DMS 273 (cell line): ENCODE data around the gene SAT1.

Experiments used
- DNase-seq: peaks from one replicate; lab custom pipeline; 2025; ENCODE audit not compliant: unreplicated experiment; lab: John Stamatoyannopoulos, UW

SAT1 gene

DNA sequence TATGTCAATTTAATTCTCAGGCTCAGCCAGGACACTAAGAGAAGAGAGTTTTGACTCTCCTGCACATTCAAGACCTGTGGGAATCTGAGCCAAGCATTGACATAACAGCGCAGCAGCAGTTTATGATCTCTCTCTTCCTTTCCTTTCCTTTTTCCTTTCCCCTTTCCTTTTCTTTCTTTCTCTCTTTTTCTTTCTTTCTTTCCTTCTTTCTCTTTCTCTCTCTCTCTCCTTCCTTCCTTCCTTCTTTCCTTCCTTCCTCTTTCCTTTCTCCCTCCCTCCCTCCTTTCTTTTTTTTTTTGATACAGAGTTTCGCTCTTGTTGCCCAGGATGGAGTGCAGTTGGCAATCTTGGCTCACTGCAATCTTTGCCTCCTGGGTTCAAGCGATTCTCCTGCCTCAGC lies 21.6 kb downstream of the SAT1 start:
- no peak for DNase-seq

DNA sequence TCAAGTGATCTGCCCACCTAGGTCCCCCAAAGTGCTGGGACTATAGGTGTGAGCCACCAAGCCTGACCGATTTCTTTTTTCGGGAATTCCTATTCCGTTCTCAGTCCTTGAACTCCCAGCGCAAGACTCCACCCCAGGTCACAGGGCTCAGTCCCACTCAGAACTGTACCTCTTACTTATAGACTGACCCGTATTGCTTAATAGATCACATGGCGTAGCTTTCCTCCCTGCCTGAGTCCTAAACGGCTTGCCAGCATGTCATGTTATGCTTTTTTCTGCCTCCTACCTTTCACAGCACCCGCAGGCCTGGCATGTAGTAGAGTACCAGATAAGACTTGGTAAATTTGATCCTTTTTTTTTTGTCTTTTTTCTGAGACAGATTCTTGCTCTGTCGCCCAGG lies 22.4 kb downstream of the SAT1 start:
- DNase-seq, result no peak

DNA sequence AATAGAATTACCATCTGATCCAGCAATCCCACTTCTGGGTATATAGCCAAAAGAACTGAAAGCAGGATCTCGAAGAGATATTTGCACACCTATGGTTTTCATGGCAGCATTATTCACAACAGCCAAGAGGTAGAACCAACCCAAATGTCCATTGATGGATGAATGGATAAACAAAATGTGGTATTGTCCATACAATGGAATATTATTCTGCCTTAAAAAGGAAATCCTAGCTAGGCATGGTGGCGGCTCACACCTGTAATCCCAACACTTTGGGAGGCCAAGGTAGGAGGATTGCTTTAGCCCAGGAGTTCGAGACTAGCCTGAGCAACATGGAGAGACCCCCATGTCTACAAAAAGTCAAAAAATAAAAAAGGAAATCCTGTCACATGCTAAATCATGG lies 27.3 kb downstream of the SAT1 start:
- DNase-seq, result no peak

DNA sequence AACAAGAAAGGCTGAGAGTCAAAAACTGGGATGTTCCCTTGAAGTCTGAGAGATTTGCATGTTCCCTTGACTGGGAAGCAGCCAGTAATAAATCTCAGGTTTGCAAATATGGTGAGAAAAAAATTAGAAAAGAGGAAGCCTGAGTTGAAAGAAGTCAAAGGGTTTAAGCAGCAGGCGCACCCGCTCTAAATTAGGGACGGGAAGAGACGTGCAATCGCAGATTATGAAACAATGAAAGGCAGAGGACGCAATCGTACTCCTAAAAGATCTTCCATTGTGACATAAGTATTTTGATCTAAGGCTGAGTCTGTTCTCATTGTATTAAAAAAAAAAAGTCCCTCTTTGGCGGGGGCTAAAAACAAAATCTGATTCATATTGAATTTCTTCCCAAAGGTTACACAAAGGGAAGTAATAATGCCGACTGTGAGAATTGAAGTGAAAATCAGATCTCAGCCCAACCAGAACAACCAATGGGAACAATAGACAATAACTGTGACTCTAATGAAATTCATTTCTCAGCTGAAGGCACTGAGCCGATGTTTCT lies 28.2 kb downstream of the SAT1 start:
- DNase-seq, result no peak

DNA sequence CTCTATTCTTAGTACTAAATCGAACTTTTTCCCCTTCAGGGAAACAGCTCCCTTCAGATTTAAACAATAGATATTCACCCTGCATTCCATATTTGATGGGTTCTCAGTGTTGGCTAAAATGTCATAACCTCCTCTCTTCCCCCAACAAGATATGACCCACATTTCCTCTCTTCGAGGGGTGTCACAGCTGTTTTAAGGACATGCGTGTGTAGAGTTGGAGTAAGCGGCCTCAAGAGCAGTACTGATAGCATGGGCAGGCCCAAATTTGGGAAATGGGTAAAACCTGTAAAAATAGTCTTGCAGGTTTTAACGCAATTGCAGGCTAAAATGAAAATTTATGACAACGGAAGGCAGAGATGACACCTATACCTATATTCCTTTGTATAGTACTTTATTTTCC lies 28.7 kb downstream of the SAT1 start:
- DNase-seq, result no peak

DNA sequence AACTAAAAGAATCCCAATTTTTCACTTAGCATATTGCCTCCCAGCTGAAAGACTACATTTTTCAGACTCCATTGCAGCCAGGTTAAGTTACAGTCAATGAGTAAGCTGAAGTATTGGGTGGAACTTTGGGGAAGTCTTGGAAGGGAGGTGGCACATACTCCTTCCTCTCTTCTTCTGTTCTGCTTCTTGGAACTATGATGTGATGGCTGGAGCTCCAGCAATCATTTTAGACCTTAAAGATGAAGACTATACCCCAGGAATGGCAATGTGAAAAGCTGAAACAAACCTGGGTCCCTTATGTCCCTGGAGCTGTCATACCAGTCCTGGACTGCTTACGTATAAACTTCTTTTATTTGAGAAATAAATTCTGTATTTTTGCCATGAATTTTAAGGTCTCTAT lies 30.8 kb downstream of the SAT1 start:
- no peak for DNase-seq

DNA sequence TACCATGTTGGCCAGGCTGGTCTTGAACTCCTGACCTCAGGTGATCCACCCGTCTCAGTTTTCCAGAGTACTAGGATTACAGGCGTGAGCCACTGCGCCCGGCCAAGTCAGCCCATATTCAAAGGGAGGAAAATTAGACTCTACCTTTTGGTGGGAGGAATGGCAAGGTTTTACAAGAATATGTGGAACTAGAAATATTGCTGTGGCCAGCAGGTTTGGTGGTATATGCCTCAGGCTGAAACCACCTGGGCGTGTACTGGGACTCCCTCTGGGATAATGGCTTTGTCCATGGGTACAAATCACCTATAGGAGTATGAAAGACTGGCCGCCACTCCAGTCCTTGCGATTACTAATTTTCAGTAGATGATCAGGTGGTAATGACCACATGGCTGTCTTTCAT lies 32.4 kb downstream of the SAT1 start:
- no peak for DNase-seq

DNA sequence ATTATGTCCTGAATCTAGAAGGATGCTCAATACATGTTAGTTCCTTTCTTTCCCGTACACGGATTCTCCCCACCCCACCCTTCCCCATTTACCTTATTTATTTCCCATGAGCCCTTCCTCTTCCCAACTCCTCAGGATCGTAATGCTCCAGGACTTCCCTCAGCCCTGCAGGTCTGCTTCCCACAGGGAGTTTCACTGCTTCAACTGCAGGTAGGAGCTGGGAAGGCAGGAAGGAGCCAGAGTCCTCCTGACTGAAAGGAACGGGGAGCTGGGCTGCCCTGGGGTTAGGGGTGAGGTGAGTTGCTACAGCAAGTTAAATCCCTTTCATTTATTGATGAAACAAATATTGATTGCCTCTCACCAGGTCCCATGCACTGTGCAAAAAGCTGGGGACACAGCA lies 33.2 kb downstream of the SAT1 start:
- no peak for DNase-seq

DNA sequence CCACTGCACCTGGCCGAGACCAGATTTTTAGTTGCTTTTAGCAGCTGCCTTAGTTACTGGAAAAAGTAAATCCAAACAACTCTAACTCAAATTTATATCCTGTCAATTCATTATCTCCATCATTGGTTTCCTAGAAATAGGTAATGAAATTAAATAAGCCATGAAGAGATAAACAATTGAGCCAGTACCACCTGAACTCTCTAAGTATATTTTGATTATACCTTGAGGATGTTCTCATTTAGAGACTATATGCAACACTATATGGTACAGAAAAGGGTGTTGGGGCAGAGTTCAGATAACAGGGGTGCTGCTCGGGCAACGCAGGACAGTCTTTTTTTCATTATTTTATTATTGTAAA lies 35.0 kb downstream of the SAT1 start:
- DNase-seq, result no peak

DNA sequence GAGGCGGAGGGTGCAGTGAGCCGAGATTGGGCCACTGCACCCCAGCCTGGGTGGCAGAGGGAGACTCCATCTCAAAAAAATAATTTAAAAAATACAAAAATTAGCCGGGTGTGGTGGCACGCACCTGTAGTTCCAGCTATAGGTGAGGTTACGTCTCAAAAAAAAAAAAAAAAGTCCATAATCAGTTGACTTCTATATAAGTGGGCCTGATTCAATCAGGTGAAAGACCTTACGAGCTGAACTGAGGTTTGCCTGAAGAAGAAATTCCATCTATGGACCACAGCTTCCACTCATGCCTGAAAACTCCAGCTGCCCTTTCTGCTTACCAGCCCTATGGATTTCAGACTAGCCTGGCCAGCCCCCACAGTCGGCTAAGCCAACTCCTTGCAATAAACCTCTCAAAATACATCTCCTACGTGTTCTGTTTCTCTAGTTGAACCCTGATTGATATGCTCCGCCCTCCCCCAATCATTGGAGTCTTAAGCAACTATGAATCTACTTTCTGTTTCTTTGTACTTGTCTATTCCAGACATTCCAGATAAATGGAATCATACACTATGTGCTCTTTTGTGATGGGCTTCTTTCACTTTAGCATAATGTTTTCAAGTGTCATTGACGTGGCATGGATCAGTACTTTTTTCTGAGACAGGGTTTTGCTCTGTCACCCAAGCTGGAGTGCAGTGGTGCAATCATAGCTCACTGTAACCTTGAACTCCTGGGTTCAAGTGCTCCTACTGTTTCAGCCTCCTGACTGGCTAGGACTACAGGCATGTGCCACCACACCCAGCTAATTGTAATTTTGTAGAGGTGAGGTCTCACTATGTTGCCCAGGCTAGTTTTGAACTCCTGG lies 36.6 kb downstream of the SAT1 start:
- DNase-seq, result no peak

DNA sequence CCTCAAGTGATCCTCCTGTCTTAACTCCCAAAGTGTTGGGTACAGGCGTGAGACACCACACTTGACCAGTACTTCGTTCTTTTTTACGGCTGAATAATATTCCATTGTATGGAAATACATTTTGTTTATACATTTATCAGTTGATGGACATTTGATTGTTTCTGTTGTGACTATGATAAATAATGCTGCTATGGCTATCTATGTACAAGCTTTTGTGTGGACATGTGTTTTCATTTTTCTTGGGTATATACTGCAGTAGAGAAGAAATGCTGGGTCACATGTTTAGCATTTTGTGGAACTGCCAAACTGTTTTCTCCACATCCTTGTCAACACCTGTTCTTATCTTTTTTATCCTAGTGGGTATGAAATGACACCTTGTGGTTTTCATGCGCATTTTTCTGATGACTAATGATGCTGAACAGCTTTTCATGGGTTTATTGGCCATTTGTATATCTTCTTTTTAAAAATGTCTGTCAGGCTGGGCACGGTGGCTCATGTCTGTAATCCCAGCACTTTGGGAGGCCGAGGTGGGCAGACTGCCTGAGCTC lies 37.3 kb downstream of the SAT1 start:
- no peak for DNase-seq

DNA sequence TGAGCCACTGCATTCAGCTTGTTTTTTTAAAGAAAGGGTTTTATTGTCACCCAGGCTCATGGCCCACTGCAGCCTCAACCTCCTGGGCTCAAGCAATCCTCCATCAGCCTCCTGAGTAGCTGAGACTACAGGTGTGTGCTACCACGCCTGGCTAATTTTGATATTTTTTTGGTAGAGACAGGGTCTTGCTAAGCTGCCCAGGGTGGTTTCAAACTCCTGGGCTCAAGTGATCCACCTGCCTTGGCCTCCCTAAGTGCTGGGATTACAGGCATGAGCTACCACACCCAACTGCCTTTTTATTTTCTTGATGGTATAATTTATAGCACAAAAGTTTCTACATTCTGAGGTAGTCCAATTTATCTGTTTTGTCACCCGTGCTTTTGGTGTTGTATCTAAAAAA lies 38.9 kb downstream of the SAT1 start:
- DNase-seq, result no peak

DNA sequence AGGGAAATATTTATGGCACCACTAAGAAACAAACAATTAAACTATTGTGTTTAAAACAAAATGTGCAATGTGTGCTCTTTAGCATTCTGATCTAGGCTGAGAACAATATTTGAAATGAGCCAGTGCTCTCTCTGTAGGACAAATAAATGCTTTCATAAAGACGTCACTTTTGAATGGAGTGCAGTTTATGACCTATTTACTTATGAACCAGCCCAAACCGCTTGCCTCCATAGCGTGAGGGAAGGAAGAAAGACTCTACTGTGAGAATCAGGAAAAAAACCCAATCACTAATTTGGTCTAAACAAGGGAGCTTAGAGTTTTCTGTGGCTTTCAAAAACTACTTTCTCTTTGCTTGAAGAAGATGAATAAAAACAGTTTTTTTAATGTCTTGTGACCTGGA lies 39.4 kb downstream of the SAT1 start:
- no peak for DNase-seq

DNA sequence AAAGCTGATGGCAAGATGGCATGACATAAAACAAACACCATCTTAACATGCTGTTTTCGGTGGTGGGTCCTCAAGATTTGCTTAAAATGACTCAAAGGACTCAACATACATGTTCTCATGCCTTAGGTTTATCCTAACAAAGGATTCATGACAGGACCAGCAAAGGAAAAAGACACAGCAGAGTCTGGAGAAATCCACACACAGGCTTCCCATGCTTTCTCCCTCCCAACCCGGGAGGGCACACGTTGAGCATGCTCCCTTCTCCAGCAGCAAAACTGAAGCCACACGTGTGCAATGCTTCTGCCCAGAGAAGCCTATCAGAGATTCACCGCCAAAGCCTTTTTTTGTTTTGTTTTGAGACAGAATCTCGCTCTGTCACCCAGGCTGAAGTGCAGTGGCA lies 39.9 kb downstream of the SAT1 start:
- DNase-seq, result no peak

DNA sequence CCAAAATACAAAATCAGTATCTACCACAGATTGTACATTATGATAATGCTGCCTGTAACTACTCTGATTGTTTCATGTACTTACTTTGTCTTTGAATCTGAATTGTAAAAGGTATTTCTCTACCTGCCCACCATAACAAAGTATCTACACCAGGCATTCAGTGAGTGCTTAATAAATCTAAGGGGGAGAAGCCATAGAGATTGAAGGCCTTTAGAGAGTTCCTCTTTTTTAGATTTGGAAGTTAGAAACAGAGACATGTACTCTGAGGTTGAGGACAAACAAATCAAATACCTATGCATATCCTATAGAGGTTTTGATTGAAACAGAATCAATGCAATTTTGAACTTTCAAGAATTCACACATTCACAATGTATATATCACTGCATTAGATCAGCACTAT lies 42.7 kb downstream of the SAT1 start:
- DNase-seq, result no peak

DNA sequence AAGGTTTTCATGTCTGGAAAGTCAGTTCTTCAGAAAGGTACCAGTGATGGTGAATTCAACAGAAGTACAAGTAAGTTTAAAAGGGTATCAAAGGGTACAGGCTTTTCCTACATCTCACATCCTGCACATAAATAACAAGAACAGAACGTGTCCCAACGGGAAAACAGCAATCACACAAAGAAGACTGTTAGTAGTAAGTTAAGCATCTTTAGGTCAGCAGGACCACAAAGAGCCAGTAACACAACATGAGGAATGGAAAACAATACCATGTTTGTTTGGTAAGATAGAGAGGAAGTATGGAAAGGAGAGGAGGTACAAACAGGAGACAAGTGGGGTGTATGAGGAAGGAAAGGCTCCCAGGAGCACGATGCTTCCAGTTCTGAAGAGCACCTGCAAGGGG lies 43.2 kb downstream of the SAT1 start:
- DNase-seq, result no peak

DNA sequence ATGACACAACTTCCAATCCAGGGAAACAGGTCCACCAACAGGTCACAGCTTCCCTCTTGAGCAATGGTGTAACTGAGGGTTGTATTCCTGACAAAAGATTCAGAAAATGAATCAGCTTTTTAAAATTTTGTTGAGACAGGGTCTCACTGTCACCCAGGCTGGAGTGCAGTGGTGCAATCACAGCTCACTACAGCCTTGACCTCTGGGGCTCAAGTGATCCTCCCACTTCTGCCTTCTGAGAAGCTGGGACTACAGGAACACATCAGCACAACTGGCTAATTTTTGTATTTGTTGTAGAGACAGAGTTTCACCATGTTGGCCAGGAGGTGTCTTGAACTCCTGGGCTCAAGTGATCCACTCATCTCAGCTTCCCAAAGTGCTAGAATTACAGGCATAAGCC lies 43.7 kb downstream of the SAT1 start:
- no peak for DNase-seq

DNA sequence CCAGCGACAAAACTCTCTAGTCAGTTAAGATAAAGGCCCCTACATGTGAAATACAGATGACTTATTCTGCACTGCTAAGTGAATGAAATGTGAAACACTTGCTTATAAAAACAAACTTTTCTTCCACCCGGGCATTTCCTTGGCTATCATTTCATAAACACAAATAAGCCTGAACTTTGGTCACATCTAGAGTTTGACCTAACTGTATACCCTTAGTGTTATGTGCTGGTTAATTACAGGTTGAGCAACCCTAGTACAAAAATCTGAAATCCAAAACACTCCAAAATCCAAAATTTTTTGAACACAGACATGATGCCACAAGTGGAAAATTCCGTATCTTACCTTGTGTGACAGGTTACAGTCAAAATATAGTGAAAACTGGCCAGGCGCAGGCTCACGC lies 45.9 kb downstream of the SAT1 start:
- no peak for DNase-seq

DNA sequence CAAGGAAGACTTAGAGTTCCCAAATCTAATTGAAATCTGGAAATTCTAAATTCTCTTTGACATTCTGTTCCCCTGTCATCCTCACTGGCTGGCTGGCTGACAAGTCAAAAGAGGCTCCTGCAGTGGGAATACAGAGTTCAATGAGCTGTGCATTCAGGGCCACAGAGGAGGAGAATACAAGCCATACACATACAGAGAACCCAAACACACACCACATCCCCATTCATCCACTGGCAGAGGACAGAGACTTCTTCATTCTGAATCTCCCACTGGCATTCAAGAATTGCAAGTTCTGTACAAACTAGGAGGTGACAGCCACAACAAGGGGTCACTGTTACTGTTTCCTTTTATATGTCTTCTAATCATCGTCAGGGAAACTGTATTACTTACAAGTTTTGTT lies 49.7 kb downstream of the SAT1 start:
- DNase-seq, result no peak
